PC-9 (cell line): Measurements from ENCODE around the gene BUD13.

Experiments used
- EZH2 ChIP-seq: fragments of 200-600 bp; sonication (generic); IDR thresholded peaks from 2 replicates; pipeline ENCODE4 v1.8.0; 2017; ENCODE audit warnings: antibody characterized with exemption, low read depth
- TF ChIP-seq, protein P1 (sequence below): fragments of 200-600 bp; sonication (generic); conservative IDR thresholded peaks from 2 replicates; pipeline ENCODE4 v1.6.1; 2017; ENCODE audit warnings: mixed run types, antibody characterized with exemption, mild to moderate bottlenecking, moderate library complexity

DNA sequence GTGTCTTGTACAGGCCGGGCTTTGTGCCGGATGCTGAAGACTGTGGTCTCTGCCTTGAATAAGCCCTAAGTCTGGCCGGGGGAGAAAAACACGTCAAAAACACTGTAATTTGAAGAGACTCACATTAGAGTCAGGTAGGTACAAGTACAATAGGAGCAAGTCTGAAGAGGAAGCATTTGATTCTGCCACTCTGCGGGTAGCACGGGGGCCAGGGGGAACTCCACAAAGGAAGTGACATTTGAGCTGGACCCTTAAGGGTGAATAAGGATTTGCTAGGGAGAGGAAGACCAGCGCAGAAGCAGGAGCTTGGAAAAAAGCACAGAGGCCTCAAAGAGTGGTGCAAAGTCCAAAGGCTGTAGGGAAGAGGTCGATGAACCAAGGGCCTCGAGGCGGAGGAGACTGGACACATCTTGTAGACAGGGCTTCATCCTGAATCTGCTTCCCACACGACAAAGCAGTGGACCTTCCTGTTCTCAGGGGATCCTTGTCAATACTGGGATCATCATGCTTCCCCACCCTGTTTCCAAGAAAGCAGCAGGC lies 38.7 kb downstream of the BUD13 start:
- TF ChIP-seq, protein P1, sequence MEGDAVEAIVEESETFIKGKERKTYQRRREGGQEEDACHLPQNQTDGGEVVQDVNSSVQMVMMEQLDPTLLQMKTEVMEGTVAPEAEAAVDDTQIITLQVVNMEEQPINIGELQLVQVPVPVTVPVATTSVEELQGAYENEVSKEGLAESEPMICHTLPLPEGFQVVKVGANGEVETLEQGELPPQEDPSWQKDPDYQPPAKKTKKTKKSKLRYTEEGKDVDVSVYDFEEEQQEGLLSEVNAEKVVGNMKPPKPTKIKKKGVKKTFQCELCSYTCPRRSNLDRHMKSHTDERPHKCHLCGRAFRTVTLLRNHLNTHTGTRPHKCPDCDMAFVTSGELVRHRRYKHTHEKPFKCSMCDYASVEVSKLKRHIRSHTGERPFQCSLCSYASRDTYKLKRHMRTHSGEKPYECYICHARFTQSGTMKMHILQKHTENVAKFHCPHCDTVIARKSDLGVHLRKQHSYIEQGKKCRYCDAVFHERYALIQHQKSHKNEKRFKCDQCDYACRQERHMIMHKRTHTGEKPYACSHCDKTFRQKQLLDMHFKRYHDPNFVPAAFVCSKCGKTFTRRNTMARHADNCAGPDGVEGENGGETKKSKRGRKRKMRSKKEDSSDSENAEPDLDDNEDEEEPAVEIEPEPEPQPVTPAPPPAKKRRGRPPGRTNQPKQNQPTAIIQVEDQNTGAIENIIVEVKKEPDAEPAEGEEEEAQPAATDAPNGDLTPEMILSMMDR = no peak
- TF ChIP-seq EZH2 = no peak
